ENCODE results near the gene HOXA3.

DNA sequence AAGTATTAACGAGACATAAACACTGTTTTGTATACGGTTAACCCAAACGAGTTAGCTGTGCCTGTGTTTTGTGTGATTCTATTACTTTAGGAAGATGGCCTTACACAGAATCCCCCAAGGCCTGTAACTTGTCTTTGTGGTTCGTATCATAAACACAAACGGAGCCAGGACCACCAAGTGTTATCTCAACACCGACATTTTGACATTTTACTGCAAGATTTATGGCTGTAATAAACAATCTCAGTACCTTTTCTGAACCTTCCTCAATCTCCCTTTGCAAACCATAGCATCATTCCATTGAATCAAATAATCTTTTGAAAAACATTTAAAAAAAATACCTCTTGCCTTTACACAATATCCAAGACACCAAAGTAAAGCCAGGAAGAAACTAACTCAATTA is 19.4 kb downstream of the HOXA3 start:
- TF ChIP-seq, protein P1, sequence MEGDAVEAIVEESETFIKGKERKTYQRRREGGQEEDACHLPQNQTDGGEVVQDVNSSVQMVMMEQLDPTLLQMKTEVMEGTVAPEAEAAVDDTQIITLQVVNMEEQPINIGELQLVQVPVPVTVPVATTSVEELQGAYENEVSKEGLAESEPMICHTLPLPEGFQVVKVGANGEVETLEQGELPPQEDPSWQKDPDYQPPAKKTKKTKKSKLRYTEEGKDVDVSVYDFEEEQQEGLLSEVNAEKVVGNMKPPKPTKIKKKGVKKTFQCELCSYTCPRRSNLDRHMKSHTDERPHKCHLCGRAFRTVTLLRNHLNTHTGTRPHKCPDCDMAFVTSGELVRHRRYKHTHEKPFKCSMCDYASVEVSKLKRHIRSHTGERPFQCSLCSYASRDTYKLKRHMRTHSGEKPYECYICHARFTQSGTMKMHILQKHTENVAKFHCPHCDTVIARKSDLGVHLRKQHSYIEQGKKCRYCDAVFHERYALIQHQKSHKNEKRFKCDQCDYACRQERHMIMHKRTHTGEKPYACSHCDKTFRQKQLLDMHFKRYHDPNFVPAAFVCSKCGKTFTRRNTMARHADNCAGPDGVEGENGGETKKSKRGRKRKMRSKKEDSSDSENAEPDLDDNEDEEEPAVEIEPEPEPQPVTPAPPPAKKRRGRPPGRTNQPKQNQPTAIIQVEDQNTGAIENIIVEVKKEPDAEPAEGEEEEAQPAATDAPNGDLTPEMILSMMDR (IDR thresholded peaks at IDR 0.05): no peak
- TF ChIP-seq POLR2A (IDR thresholded peaks at IDR 0.05) (no peak), EP300 (IDR thresholded peaks at IDR 0.05) (no peak)

Data from ovary (tissue), 3 donors.